Ovary (tissue), 3 donors: ENCODE measurements around the gene SPINK7.

Source experiments
- EP300 ChIP-seq: sonication (generic); formaldehyde crosslinking; IDR thresholded peaks from one replicate; pipeline ENCODE4 v1.6.1; 2017; ENCODE audit warnings: antibody characterized with exemption
- POLR2A ChIP-seq: fragments of 450-650 bp; IDR thresholded peaks from one replicate; pipeline ENCODE4 v1.6.1; 2017; ENCODE audit warnings: antibody characterized with exemption, mild to moderate bottlenecking, moderate library complexity
- TF ChIP-seq, protein P1 (sequence below), 3 donors: fragments of 450-650 bp in 2 of 3; fragments of 200-600 bp in 1 of 3; IDR thresholded peaks; one replicate each; pipeline versions ENCODE4 v1.5.1 to v1.8.0; 2016 to 2022; ENCODE audit warnings: antibody characterized with exemption in 3 of 3, mild to moderate bottlenecking in 1 of 3
- donor health status: DM: no; HTN: no; CAD: no.

DNA sequence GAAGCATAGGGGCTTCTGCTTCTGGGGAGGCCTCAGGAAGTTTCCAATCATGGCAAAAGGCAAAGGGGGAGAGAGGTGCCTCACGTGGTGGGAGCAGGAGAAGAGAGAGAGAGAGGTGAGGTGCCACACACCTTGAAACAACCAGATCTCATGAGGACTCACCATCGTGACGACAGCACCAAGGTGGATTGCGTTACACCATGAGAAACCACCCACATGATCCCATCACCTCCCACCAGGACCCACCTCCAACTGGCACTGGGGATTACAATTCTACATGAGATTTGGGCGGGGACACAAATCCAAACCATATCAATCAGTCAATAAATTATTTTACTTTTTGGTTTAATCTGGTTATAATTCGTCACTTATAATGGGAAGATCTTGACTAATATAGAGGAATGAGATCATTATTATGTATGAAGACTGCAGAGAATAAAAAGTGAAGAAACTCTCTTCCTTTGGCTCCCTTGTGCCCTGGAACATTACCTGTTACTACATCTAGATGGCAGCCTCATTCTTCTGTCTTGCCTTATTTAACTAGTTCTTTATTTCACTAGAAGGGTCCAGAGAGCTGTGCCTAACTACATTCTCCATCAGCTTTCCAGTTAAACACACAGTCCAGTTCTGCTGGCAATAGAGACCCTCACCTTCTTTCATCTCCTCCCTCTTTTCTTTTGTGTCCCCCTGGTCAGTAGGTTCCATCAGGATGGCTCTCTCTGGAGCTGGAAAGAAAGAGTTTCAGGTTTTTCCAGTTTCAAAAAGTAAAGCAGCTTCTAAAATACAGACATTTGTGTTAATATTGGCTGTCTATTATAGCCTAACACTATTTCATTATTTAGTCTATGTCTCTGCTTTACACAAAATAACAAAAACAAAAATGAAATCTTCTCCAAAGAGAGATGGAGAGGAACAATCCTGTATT is 21.7 kb upstream of the SPINK7 start:
- TF ChIP-seq, protein P1, sequence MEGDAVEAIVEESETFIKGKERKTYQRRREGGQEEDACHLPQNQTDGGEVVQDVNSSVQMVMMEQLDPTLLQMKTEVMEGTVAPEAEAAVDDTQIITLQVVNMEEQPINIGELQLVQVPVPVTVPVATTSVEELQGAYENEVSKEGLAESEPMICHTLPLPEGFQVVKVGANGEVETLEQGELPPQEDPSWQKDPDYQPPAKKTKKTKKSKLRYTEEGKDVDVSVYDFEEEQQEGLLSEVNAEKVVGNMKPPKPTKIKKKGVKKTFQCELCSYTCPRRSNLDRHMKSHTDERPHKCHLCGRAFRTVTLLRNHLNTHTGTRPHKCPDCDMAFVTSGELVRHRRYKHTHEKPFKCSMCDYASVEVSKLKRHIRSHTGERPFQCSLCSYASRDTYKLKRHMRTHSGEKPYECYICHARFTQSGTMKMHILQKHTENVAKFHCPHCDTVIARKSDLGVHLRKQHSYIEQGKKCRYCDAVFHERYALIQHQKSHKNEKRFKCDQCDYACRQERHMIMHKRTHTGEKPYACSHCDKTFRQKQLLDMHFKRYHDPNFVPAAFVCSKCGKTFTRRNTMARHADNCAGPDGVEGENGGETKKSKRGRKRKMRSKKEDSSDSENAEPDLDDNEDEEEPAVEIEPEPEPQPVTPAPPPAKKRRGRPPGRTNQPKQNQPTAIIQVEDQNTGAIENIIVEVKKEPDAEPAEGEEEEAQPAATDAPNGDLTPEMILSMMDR (IDR thresholded peaks at IDR 0.05), result no peak
- TF ChIP-seq EP300 (no peak), POLR2A (no peak)
